ENCODE data around the gene LSR.

LSR gene, protein sequence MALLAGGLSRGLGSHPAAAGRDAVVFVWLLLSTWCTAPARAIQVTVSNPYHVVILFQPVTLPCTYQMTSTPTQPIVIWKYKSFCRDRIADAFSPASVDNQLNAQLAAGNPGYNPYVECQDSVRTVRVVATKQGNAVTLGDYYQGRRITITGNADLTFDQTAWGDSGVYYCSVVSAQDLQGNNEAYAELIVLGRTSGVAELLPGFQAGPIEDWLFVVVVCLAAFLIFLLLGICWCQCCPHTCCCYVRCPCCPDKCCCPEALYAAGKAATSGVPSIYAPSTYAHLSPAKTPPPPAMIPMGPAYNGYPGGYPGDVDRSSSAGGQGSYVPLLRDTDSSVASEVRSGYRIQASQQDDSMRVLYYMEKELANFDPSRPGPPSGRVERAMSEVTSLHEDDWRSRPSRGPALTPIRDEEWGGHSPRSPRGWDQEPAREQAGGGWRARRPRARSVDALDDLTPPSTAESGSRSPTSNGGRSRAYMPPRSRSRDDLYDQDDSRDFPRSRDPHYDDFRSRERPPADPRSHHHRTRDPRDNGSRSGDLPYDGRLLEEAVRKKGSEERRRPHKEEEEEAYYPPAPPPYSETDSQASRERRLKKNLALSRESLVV

DNA sequence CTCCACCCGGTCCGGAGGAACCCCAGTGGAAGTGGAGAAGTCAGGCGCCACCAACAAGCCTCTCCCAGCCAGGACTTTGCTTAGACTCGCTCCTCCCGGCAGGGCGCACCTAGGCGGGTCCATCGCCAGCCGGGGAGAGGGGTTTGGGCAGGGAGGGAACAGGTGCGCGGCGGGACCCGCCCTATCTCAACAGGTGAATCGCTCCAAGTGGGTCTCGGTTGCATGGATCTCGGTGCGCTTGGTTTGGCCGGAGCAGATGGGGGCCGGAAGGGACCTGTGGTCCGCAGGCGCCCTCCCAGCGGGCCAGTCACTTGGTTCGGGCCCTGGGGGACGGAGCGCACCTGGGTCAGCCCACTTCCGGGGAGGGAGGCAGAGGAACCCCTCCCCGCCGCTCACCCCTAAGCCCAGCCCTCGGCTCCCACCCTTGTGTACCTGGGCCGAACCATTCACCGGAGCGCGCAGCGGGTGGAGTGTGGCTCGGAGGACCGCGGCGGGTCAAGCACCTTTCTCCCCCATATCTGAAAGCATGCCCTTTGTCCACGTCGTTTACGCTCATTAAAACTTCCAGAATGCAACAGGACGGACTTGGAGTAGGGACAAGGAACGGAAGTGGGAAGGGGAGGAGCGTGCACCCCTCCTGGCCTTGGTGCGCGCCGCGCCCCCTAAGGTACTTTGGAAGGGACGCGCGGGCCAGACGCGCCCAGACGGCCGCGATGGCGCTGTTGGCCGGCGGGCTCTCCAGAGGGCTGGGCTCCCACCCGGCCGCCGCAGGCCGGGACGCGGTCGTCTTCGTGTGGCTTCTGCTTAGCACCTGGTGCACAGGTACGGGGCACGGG is at the start of gene LSR:
LSR (plus strand) TSS at position 693 of the 836 bp plus-strand sequence; CDS start at position 714, 21 bp downstream.
- peak; percentile 82 for DNase-seq

DNA sequence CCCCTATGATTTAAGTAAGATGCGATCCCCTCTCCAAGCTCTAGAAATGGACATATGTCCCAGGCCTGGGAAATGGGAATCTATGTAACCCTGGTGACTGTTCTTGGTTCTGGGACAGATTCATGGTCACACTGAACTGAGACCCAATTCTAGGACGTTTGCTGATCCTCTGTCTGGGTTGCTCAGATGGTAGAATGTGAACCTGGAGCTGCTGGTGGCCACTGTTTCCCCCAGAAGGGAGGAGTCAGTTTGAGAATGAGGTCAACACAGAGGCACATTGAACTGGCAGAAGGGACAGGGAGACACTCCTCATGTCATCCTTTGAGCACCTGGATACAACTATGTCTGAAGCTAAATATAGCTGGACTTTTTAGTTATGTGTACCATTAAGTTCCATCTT is 49.3 kb upstream of the LSR start:
- DNase-seq = no peak

DNA sequence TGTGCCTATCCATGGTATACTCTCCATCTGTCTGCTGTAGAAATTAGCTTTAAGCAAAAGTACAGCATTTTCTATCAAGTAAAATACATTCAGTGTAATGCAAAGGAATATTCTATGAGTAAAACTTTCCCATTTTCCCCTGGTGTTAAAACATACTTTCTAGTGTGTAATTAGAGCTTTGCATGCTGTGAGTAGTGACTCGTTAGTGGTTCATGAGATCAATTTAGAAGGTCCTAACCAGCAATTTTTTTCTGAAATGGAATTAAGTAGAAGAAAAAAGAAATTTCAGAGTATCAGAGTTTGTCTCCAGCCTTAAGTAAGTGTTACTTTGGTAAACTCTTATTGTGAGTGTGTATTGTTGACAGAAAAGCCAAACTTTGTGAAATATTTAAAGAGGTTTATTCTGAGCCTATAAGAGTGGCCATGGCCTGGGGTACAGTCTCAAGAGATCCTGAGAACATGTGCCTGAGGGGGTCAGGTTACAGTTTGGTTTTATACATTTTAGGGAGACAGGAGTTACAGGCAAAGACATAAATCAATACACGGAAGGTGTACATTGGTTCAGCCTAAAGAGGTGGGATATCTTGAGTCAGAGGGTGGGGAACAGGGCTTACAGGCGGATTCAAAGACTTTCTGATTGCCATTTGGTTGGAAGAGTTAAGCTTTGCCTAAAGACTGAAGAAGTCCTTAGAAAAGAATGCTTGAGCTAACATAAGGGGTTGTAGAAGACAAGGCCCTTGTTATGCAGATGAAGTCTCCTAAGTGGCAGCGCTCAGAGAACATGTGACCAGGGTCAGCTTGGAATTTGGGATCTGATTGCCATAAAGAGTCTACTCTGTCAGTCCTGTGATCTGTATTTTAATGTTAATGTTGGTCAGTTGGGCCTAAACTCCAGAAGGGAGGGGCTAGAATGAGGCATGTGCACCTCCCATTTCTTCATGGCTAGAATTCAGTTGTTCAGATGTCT is 45.8 kb upstream of the LSR start:
- peak; percentile 22 for DNase-seq

DNA sequence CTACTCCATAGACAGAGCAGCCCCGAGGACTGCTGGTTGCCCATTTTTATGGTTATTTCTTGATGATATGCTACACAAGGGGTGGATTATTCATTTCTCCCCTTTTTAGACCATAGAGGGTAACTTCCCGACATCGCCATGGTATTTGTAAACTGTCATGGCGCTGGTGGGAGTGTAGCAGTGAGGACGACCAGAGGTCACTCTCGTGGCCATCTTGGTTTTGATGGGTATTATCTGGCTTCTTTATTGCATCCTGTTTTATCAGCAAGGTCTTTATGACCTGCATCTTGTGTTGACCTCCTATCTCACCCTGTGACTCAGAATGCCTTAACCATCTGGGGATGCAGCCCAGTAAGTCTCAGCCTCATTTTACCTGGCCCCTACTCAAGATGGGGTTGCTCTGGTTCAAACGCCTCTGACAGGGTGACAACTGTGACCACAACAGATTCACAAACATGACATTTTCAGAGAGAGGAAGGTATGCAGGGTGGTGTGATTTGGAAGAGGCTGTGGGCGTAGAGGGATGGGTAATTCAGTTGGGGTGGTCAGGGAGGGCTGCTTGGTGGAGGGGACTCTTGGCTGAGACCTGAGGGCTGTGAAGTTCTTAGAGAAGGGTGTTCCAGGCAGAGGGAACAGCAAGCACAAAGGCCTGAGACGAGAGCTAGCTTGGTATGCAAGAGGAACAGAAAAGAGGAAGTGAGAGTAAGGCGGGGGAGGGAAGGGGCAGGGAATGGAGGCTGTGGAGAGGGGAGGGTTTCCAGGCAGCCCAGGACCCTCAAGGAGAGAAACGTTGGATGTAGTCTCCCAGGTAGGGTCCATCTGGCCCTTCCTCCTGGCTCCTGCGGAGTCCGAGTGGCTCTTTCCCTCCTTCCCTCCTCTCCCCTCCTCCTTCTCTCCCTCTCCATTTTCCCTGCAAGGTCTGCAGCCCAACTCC is 43.7 kb upstream of the LSR start:
- no peak for DNase-seq

DNA sequence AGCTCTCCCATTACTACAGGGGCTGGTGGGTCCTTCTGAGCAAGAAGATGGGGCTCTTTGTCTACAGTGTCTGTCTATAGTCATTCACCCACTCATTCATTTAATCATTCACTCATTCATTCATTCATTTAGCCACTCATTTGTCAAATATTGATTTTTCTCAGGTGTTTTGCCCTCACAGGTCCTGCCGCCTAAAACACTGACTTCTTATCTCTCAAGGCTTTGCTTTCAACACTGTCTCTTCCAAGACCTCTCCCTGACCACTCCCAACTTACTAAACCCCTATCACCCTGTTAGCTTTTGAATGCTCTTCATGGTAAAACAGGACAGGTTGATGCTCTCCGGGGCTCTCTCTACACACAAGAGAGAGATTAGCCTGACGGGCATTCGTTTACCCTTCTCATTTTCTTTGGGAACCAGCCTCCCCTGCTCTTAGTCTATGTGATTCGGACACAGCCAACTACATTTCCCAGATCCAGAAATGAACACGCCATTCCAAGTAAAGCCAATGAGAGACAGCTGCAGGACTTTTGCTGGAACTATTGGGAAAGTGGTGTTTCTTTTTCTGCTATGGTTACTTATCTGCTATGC is 43.0 kb upstream of the LSR start:
- no peak for DNase-seq

DNA sequence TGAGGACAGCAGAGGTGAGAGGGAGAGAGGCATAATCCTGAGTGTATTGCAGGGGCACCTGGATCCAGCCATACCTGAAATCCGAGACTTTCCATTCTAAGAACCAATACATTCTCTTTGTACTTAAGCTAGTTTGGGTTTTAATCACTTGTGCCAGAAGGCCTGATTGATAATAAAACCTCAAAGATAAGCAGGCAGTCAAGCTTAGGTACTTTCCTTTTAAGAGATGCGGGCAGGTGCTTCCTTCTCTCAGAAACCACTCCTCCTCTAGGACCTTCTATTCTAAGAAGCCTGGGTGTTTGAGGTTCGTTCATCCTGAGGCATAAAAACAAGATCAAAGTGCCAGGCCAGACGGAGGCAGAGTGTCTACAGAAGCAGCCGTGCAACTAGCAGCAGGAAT is 42.4 kb upstream of the LSR start:
- DNase-seq = peak; percentile 44

DNA sequence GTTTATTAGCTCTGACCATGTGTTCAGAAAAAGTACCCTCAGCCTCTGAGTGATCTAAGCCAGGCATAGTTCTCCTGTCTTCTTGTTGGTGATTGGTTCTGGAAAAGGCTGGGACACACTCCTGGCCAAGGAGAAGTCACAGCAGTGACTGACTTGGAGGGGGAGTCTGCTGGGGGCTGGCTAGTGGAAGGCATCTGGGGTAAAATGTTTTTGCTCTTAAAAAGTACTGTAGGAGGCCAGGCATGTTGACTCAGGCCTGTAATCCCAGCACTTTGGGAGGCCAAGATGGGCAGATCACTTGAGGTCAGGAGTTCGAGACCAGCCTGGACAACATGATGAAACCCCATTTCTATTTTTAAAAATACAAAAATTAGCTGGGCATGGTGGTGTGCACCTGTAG is 41.9 kb upstream of the LSR start:
- DNase-seq = no peak

DNA sequence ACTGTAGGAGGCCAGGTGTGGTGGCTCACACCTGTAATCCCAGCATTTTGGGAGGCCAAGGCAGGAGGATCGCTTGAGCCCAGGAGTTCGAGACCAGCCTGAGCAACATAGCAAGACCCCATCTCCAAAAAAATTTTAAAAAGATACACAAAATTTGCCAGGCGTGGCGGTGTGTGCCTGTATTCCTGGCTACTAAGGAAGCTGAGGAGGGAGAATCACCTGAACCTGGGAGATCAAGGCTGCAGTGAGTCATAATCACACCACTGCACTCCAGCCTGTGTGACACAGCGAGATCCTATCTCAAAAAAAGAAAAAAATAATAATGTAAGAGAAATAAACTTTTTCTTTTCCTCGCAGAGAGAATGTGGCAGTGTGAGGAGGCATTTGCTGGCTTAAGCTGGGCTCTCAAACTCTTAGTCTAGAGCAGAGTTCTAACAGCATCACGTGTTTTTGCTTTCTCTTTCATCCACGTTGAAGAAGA is 41.4 kb upstream of the LSR start:
- DNase-seq = no peak

DNA sequence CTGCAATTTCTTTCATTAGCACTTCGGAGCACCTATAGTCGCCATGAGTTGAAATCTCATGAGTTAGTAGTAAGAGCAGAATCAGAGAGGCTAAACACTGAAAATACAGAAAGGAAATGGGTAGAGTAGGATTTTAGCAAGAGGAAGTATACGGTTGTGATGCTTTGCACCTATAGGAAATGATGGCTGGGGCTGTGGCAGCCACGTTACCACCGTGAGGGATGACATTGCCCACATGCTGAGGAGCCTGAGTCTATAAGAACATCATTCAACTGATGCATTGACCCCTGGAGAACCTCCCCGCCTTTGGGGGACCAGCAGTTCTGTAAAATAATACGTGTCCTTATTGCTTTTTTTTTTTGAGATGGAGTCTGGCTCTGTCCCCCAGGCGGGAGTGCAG is 40.7 kb upstream of the LSR start:
- DNase-seq = peak; percentile 20

DNA sequence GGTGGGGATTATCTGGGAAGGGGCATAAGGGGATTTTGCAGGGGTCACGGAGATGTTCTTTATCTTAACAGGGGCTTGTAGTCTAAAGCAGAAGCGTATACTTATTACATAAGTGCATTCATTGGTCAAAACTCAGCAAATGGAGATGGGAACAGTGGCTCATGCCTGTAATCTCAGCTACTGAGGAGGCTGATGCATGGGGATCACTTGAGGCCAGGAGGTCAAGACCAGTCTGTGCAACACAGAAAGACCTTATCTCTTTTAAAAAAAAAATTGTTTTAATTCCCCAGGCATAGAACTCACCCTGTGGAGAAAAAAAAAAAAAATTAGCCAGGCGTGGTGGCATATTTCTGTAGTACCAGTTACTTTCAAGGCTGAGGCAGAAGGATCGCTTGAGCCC is 39.2 kb upstream of the LSR start:
- peak; percentile 19 for DNase-seq

DNA sequence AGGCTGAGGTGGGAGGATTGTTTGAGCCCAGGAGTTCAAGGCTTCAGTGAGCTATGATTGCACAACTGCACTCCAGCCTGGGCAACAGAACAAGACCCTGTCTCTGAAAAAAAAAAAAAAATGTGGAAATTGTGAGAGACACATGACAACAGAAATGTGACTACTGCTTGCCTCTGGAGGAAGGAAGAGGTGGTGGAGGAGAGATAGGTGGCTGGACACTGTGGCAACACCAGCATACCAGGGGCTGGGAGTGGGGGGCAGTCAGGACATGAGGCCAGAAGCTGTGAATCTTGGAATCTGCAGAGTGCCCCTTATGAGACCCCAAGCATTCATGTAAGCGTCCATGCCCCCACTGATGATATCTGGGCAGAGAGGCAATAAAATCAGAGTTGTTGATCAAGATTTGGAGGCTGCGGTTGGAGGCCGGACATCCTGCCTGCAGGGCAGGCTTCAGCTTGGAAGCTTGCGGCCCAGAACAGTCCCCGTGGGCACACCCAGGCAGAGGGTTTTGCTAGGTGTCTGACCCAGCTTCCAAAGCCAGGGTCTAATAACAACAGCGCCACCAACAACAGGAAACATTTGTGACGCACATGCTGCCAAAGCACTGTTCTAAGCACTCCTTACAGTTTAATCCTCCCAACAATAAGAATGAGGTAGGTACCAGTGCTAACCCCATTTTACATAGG is 37.1 kb upstream of the LSR start:
- DNase-seq = peak; percentile 73

DNA sequence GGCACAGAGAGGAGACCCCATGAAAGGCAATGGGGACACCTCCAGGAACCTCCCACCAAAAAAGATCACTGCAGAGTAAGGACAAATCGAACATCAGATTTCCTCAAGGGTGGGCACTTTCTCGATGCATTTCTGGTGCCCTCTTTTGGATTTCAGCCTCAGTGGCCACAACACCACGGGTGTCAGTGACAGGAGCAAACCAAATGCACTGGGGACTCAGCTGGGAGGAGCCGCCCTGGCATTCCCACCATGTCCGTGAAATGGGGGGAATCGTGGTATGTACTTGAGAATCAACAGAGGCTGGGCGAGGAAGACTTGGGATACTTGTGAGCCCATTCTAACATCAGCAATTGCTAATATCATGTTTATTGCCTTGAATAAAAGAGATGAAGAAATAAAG is 36.6 kb upstream of the LSR start:
- DNase-seq = no peak

DNA sequence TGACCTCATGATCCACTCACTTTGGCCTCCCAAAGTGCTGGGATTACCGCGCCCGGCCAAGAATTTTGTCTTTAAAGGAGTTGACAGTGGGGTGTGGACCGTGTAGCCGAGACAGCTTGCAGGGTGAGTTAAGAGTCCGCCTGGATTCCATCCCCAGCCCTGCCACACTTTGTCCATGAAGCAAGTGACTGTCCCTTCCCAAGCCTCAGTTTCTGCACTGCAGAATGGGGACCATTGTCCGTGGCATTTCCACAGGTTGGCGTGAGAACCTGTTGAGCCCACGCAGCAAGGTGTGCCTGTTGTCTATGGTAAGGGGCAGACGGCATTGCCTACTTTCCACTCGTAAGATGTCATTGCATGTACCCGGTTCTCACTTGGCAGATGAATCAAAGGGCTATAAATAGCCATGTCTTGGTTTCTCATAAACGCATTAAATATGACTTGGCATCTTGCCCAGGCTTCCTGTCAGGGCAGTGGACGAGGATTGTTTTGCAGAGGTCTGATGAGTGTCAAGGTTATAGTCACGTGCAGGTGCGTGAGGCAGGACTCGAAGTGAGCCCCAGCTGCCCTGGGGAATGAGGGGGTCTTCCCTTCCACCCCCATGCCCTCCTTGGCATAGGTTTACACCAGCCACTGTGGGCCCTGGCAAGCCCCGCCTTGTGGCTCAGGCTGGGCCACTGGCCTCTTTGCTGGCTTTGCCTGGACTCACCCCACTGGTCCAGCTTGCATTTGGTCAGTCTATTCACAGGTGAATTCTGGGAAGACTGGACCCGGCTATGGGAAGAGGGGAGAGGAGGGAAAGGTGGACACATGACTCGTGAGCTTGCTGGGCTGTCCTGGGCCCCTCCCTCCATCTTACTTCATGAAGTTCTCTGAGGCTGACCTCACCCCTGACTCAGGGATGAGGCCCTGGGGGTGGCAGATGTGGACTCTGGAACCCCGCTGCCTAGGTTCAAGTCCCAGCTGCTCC is 34.9 kb upstream of the LSR start:
- DNase-seq = peak; percentile 79

DNA sequence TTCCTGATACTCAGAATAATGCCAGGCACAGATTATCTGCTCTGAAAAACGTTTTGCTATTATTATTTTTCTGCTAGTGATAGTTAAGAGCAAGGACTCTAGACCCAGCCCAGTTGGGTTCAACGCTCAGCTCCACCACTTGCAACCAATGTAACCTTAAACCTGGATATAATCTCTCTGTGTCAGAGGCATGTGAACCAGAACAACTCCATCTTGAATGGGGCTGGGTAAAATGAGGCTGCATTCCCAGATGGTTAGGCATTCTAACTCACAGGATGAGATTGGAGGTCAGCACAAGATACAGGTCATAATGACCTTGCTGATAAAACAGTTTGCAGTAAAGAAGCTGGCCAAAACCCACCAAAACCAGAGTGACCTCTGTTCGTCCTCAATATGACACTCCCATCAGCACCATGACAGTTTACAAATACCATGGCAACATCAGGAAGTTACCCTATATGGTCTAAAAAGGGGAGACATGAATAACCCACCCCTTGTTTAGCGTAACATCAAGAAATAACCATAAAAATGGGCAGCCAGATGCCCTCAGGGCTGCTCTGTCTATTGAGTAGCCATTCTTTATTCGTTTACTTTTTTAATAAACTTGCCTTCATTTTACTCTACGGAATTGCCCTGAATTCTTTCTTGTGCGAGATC is 33.9 kb upstream of the LSR start:
- DNase-seq = no peak

DNA sequence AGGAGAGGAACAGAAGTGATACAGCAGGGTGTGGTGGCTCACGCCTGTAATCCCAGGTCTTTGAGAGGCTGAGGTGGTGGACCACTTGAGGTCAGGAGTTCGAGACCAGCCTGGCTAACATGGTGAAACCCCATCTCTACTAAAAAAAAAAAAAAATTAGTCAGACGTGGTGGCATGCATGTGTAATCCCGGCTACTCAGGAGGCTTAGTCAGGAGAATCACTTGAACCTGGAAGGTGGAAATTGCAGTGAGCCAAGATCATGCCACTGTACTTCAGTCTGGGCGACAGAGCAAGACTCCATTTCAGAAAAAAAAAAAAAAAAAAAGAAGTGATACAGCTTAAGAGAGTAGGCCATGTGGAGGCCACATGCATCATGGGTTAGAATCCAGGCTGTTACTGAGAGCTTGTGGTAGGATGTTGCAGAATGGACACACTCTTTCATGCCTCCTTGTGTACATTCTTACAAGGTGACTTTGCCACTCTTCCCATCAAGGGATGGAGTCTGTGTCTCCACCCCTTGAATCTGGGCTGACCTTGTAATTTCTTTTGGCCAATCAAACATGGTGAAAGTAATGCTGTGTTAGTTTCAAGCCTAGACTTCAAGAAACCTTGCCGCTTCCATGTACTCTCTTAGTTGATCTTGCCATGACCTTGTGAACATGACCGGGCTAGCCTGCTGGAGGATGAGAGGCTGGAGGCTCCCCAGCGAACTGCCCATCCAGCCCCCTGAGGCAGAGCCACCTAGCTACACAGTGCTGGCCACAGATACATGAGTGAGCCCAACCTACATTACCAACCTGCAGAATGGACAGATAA is 32.6 kb upstream of the LSR start:
- DNase-seq = no peak

DNA sequence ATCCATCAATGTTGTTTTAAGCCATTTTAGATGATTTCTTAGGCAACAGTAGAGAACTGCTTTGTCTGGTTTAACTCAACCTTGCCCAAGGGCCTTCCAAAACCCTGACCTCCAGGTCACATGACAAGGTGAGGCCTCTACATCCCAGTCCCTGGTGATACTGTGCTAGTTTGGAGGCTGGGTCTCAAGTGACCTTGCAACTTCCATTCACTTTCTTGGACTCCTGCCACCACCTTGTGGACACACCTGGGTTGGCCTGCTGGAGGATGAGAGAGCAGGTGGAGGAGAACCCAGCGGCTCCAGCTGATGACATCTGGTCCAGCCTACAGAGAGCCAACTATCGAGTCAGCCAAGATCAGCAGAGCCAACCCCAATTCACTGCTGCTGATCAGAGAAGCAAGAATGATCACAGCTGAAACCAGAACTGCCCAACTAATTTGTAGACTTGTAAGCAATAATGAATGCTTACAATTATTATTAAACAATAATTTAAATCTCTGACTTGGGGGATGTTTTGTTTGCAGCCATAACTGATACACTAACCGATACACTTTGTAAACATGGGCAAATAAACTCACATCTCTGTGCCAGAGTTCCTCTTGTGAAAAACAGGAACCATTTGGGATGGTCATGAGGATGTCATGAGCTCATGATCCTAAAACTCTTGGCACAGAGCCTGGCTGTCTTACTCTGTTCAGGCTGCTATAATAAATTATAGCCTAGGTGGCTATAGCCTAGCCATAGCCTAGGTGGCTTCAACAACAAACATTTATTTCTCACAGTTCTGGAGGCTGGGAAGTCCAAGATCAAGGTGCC is 31.8 kb upstream of the LSR start:
- peak; percentile 47 for DNase-seq

DNA sequence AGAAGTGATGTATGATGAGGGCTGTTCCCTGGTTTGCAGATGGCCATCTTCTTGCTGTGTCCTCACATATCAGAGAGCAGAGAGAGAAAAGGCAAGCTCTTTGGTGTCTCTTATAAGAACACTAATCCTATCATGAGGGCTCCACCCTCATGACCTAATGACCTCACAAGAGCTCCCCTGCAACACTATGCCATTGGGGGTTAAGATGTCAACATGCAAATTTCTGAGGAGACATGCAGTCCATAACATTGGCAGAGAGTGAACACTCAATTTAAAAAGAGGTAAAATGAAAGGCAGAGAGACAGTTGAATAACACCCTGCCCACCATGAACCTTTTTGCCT is 31.2 kb upstream of the LSR start:
- DNase-seq = no peak
